Astrocyte (in vitro differentiated cells and primary cell): ENCODE measurements around the gene DCAF6. TPM values are rescaled to one million over a fixed set of nuclear protein-coding genes. Genes with fewer than 3 reads are reported as not detected.
A peak's percentile ranks its signal among the peaks of the same experiment; 100 is the strongest.

Experiments
- DNase-seq: peaks from one replicate; pipeline ENCODE4 v3.0.0-alpha.2; 2010; ENCODE audit warnings: low read depth
- FAIRE-seq: peaks from 2 replicates; lab custom pipeline; 2011; peaks lifted over from hg19 to GRCh38; lab: Jason Lieb, UNC
- H2AFZ ChIP-seq: 2 replicates; pipeline ENCODE4 v1.6.0; 2012; ENCODE audit warnings: low read depth, low read length, inconsistent platforms
- H3K27ac ChIP-seq: 2 replicates; pipeline ENCODE4 v1.5.1; 2011; ENCODE audit warnings: low read depth, low read length, inconsistent platforms
- H3K27me3 ChIP-seq: 2 replicates; pipeline ENCODE4 v1.6.0; 2011; ENCODE audit warnings: low read length, inconsistent platforms; ENCODE audit not compliant: insufficient read depth
- H3K36me3 ChIP-seq: 2 replicates; pipeline ENCODE4 v1.5.1; 2011; ENCODE audit warnings: low read length, inconsistent platforms; ENCODE audit not compliant: insufficient read depth
- H3K4me1 ChIP-seq: 2 replicates; pipeline ENCODE4 v1.5.1; 2011; ENCODE audit warnings: low read length, inconsistent platforms; ENCODE audit not compliant: insufficient read depth
- H3K4me2 ChIP-seq: 2 replicates; pipeline ENCODE4 v1.6.0; 2012; ENCODE audit warnings: low read length, inconsistent platforms
- H3K4me3 ChIP-seq: 2 replicates; pipeline ENCODE4 v1.5.1; 2011; ENCODE audit warnings: low read depth, mild to moderate bottlenecking, low read length, inconsistent platforms; ENCODE audit not compliant: insufficient read depth
- H3K79me2 ChIP-seq: 2 replicates; pipeline ENCODE4 v1.6.0; 2012; ENCODE audit warnings: mild to moderate bottlenecking, low read length, inconsistent platforms; ENCODE audit not compliant: insufficient read depth
- H3K9ac ChIP-seq: 2 replicates; pipeline ENCODE4 v1.6.0; 2012; ENCODE audit warnings: mild to moderate bottlenecking, low read length, inconsistent platforms
- H3K9me3 ChIP-seq: 2 replicates; pipeline ENCODE4 v1.5.1; 2012; ENCODE audit warnings: low read depth, mild to moderate bottlenecking, low read length, inconsistent platforms; ENCODE audit not compliant: insufficient read depth
- H4K20me1 ChIP-seq: 2 replicates; pipeline ENCODE4 v1.6.0; 2012; ENCODE audit warnings: low read length, inconsistent platforms; ENCODE audit not compliant: insufficient read depth
- H3K27ac Mint-ChIP-seq: one replicate; pipeline ENCODE4 v1.8.0; 2021; ENCODE audit warnings: mild to moderate bottlenecking, mixed read lengths; ENCODE audit not compliant: unreplicated experiment
- H3K27me3 Mint-ChIP-seq: one replicate; pipeline ENCODE4 v1.8.0; 2021; ENCODE audit warnings: low read depth, mixed read lengths; ENCODE audit not compliant: unreplicated experiment
- H3K36me3 Mint-ChIP-seq: one replicate; pipeline ENCODE4 v1.8.0; 2021; ENCODE audit warnings: low read depth, mixed read lengths; ENCODE audit not compliant: unreplicated experiment
- H3K4me1 Mint-ChIP-seq: one replicate; pipeline ENCODE4 v1.8.0; 2021; ENCODE audit warnings: low read depth, mixed read lengths; ENCODE audit not compliant: unreplicated experiment
- H3K4me3 Mint-ChIP-seq: one replicate; pipeline ENCODE4 v1.8.0; 2021; ENCODE audit warnings: mild to moderate bottlenecking, moderate library complexity, mixed read lengths; ENCODE audit not compliant: unreplicated experiment
- H3K9me3 Mint-ChIP-seq: one replicate; pipeline ENCODE4 v1.8.0; 2021; ENCODE audit warnings: mild to moderate bottlenecking, mixed read lengths; ENCODE audit not compliant: unreplicated experiment
- EZH2 ChIP-seq: IDR thresholded peaks from 2 replicates; pipeline ENCODE4 v1.6.1; 2012; ENCODE audit warnings: mild to moderate bottlenecking, low read length, inconsistent platforms; ENCODE audit not compliant: insufficient read depth
- total RNA-seq: library from RNA; stranded (reverse); gene quantifications from 2 replicates; pipeline ENCODE4 v1.2.1, GENCODE V29; 2021
- TF ChIP-seq, protein P1 (sequence below): IDR thresholded peaks from 2 replicates; pipeline ENCODE4 v1.5.1; 2011; ENCODE audit warnings: low read depth, mild to moderate bottlenecking, inconsistent platforms, low read length, moderate library complexity; ENCODE audit not compliant: insufficient read depth

The DCAF6 gene
- total RNA-seq, 1 donor from 2014 or later = 57.4 TPM

- FAIRE-seq = no peak
- Histone ChIP-seq H3K4me3 (no peak overlapping the region), H3K9me3 (no peaks in the 10 kb centered on the region), H4K20me1 (no peaks in the 10 kb centered on the region), H3K36me3 (no peaks in the 10 kb centered on the region), H3K9ac (no peak overlapping the region), H3K79me2 (no peaks in the 10 kb centered on the region), H3K27ac (peak overlapping the region; percentile 36), H3K4me2 (peak overlapping the region; percentile 60), H3K27me3 (no peaks in the 10 kb centered on the region), H3K4me1 (peaks cover 5% of the 10 kb centered on the region), H2AFZ (no peak overlapping the region)
- Mint-ChIP-seq H3K36me3 (peaks cover 24% of the 10 kb centered on the region), H3K4me1 (peaks cover 6% of the 10 kb centered on the region), H3K27me3 (no peaks in the 10 kb centered on the region), H3K27ac (peak overlapping the region; percentile 59), H3K4me3 (no peak overlapping the region), H3K9me3 (no peaks in the 10 kb centered on the region)
- peak; percentile 75 for DNase-seq
- no peak for TF ChIP-seq EZH2
- TF ChIP-seq, protein P1, sequence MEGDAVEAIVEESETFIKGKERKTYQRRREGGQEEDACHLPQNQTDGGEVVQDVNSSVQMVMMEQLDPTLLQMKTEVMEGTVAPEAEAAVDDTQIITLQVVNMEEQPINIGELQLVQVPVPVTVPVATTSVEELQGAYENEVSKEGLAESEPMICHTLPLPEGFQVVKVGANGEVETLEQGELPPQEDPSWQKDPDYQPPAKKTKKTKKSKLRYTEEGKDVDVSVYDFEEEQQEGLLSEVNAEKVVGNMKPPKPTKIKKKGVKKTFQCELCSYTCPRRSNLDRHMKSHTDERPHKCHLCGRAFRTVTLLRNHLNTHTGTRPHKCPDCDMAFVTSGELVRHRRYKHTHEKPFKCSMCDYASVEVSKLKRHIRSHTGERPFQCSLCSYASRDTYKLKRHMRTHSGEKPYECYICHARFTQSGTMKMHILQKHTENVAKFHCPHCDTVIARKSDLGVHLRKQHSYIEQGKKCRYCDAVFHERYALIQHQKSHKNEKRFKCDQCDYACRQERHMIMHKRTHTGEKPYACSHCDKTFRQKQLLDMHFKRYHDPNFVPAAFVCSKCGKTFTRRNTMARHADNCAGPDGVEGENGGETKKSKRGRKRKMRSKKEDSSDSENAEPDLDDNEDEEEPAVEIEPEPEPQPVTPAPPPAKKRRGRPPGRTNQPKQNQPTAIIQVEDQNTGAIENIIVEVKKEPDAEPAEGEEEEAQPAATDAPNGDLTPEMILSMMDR = no peak
These were observed 164.0 kb downstream of the DCAF6 start for GRCh38 chr1:168100315-168101002.

DNA sequence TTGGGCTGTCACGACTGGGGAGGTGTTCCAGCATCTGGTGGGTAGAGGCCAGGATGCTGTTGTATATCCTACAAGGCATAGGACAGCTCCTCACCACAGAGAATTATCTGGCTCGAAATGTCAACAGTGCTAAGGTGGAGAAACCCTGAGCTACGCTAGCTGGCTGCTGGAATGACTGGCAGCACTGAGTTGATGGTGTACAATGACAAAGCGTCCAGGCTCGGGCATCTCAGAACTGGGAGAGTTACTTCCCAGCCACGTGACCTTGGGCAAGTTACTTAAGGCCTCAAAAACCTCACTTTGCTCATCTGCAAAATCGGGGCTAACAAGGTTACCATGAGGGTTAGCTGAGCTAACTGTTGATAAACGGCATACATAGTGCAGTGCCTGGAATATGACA lies 164.9 kb downstream of the DCAF6 start:
- Histone ChIP-seq H3K9ac (no peak overlapping the region), H3K4me2 (no peak overlapping the region), H2AFZ (no peak overlapping the region), H3K9me3 (no peaks in the 10 kb centered on the region), H3K36me3 (no peaks in the 10 kb centered on the region), H3K4me1 (peaks cover 5% of the 10 kb centered on the region), H3K27ac (no peak overlapping the region), H3K27me3 (no peaks in the 10 kb centered on the region), H3K4me3 (no peak overlapping the region), H3K79me2 (no peaks in the 10 kb centered on the region), H4K20me1 (no peaks in the 10 kb centered on the region)
- FAIRE-seq (no peak), DNase-seq (no peak)
- Mint-ChIP-seq H3K4me1 (peaks cover 6% of the 10 kb centered on the region), H3K9me3 (no peaks in the 10 kb centered on the region), H3K27ac (no peak overlapping the region), H3K27me3 (no peaks in the 10 kb centered on the region), H3K36me3 (peaks cover 22% of the 10 kb centered on the region), H3K4me3 (no peak overlapping the region)
- TF ChIP-seq, protein P1 = no peak
- no peak for TF ChIP-seq EZH2

GRCh38 chr1:168102487-168102886 lies 166.0 kb downstream of the DCAF6 start:
- TF ChIP-seq EZH2 = no peak
- TF ChIP-seq, protein P1 = no peak
- Mint-ChIP-seq H3K4me3 (no peak overlapping the region), H3K36me3 (peaks cover 19% of the 10 kb centered on the region), H3K27ac (no peak overlapping the region), H3K4me1 (peaks cover 6% of the 10 kb centered on the region), H3K27me3 (no peaks in the 10 kb centered on the region), H3K9me3 (no peaks in the 10 kb centered on the region)
- no peaks in the 10 kb centered on the region for H3K27me3 ChIP-seq
- no peaks in the 10 kb centered on the region for H3K79me2 ChIP-seq
- no peak overlapping the region for H3K4me3 ChIP-seq
- no peak overlapping the region for H3K27ac ChIP-seq
- H2AFZ ChIP-seq = no peak overlapping the region
- no peak overlapping the region for H3K4me2 ChIP-seq
- no peak overlapping the region for H3K9ac ChIP-seq
- H3K36me3 ChIP-seq = no peaks in the 10 kb centered on the region
- FAIRE-seq = no peak
- no peak for DNase-seq
- H3K4me1 ChIP-seq = peaks cover 5% of the 10 kb centered on the region
- no peaks in the 10 kb centered on the region for H4K20me1 ChIP-seq
- H3K9me3 ChIP-seq = no peaks in the 10 kb centered on the region
